ENCODE data around the gene RPS6KA2. TPM values are rescaled to one million over a fixed set of nuclear protein-coding genes. Genes with fewer than 3 reads are reported as not detected.

RPS6KA2 gene
- total and polyA plus RNA-seq, 2 donors (not counting 3 experiments of a cell fraction or from before 2014, with no cell fraction given), result 54.5 to 75.8 TPM

DNA sequence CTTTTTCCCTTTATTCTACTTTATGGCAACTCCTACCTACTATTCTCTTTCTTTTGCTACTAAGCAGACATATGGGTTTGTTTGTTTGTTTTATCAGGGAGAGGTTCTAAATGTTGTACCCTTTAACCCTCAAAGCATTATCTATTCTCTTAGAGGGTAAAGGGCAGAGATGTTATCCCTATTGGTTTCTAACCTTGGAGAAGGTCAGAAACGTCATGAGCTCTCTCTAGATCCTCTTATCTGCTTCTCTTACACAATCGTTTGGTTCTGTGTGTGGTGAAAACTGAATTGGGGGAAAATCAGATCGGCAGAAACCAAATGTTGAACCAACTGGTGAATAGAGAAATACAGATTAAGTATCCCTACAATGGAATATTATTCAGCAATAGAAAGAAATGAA, 237.9 kb downstream of the RPS6KA2 start:
- H2AFZ ChIP-seq (ENCODE audit: low read depth, low read length), result no peak overlapping the region
- dilution Hi-C loops (cut with MboI; ENCODE audit: extremely low pct_ligation_motif_present, low sequenced_read_pairs), result no loop called here
- no peaks in the 10 kb centered on the region for H4K20me1 ChIP-seq (replicated peaks; ENCODE audit: control insufficient read depth, extremely low read depth, insufficient read depth, low read length)
- no peak for TF ChIP-seq POLR2AphosphoS5 (IDR thresholded peaks at IDR 0.05; ENCODE audit: insufficient read depth, low read depth, low read length)
- H3K9me1 ChIP-seq (replicated peaks; ENCODE audit: control insufficient read depth, extremely low read depth, insufficient read depth, low read length), result no peaks in the 10 kb centered on the region
- H3K4me1 ChIP-seq (ENCODE audit: control insufficient read depth, extremely low read depth, insufficient read depth, low read length), result no peaks in the 10 kb centered on the region
- no peaks in the 10 kb centered on the region for H3K36me3 ChIP-seq (ENCODE audit: control insufficient read depth in 2 of 2, extremely low read depth in 1 of 2, insufficient read depth in 2 of 2, low read length in 2 of 2)
- no peak for DNase-seq (ENCODE audit: low read depth, low spot score)
- no peaks in the 10 kb centered on the region for H3K9me3 ChIP-seq (replicated peaks; ENCODE audit: control insufficient read depth, insufficient read depth, low read length)
- ChIA-PET POLR2A (no interaction called here), CTCF (interaction anchor here (1.4 to 3.3 kb wide), 4 partner anchors 11 to 113 kb away, joined by 3 to 17 read pairs (median 6); no protein-coding TSS in a partner anchor)
- no peak overlapping the region for H3K4me3 ChIP-seq (replicated peaks in 1 of 3; ENCODE audit: insufficient read depth in 1 of 3, low read depth in 1 of 3, low read length in 3 of 3)
- no peak overlapping the region for H3K4me2 ChIP-seq (ENCODE audit: insufficient read depth, low read length)
- no peak for FAIRE-seq
- H3K79me2 ChIP-seq (ENCODE audit: control insufficient read depth, insufficient read depth, low read length), result no peaks in the 10 kb centered on the region
- H3K27me3 ChIP-seq (ENCODE audit: control insufficient read depth in 2 of 2, insufficient read depth in 2 of 2, low read length in 2 of 2), result peaks cover 4 to 7% of the 10 kb centered on the region in 2 experiments
- no TSS peak for BruUV-seq (replicated peaks)
- no peak overlapping the region for H3K9ac ChIP-seq (replicated peaks; ENCODE audit: extremely low read depth, insufficient read depth, low read length)
- H3K27ac ChIP-seq (ENCODE audit: insufficient read depth, low read depth, low read length), result no peak overlapping the region
- intact Hi-C loops (cut with micrococcal nuclease), result no loop called here

DNA sequence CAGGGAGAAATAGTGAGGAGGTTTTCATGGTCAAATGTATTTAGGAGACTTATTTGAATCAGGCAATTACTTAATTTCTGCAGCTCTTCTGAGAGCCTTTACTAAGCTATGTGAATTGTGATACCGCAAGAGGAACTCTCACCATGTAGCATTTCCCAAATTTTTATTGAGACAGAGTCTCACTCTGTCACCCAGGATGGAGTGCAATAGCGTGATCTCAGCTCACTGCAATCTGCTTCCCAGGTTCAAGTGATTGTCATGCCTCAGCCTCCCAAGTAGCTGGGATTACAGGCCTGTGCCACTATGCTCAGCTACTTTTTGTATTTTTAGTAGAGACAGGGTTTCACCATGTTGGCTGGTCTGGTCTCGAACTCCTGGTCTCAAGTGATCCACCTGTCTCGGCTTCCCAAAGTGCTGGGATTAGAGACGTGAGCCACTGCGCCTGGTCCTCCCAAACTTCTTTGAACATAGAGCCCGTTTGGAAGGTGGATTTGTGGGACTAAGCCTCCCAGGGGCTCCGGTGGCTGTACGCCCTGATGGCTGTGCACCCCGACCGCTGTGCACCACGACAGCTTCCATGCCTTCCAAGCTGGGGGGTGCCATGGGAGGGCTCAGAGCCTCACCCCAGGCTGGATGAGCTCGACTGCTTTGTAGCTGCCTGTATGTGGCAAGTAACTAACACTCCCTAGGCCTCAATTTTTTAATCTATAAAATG, 238.6 kb downstream of the RPS6KA2 start:
- Histone ChIP-seq H3K27ac (ENCODE audit: insufficient read depth, low read depth, low read length) (no peak overlapping the region), H2AFZ (ENCODE audit: low read depth, low read length) (no peak overlapping the region), H3K4me1 (ENCODE audit: control insufficient read depth, extremely low read depth, insufficient read depth, low read length) (no peaks in the 10 kb centered on the region), H3K79me2 (ENCODE audit: control insufficient read depth, insufficient read depth, low read length) (no peaks in the 10 kb centered on the region), H3K9ac (replicated peaks; ENCODE audit: extremely low read depth, insufficient read depth, low read length) (no peak overlapping the region), H3K9me1 (replicated peaks; ENCODE audit: control insufficient read depth, extremely low read depth, insufficient read depth, low read length) (no peaks in the 10 kb centered on the region), H3K4me3 (replicated peaks in 1 of 3; ENCODE audit: insufficient read depth in 1 of 3, low read depth in 1 of 3, low read length in 3 of 3) (no peak overlapping the region), H3K36me3 (ENCODE audit: control insufficient read depth in 2 of 2, extremely low read depth in 1 of 2, insufficient read depth in 2 of 2, low read length in 2 of 2) (no peaks in the 10 kb centered on the region), H3K27me3 (ENCODE audit: control insufficient read depth in 2 of 2, insufficient read depth in 2 of 2, low read length in 2 of 2) (peaks cover 3 to 4% of the 10 kb centered on the region in 2 experiments), H3K9me3 (replicated peaks; ENCODE audit: control insufficient read depth, insufficient read depth, low read length) (no peaks in the 10 kb centered on the region), H3K4me2 (ENCODE audit: insufficient read depth, low read length) (no peak overlapping the region), H4K20me1 (replicated peaks; ENCODE audit: control insufficient read depth, extremely low read depth, insufficient read depth, low read length) (no peaks in the 10 kb centered on the region)
- dilution Hi-C loops (cut with MboI; ENCODE audit: extremely low pct_ligation_motif_present, low sequenced_read_pairs), result no loop called here
- no TSS peak for BruUV-seq (replicated peaks)
- intact Hi-C loops (cut with micrococcal nuclease), result no loop called here
- no peak for DNase-seq (ENCODE audit: low read depth, low spot score)
- TF ChIP-seq, protein P1, sequence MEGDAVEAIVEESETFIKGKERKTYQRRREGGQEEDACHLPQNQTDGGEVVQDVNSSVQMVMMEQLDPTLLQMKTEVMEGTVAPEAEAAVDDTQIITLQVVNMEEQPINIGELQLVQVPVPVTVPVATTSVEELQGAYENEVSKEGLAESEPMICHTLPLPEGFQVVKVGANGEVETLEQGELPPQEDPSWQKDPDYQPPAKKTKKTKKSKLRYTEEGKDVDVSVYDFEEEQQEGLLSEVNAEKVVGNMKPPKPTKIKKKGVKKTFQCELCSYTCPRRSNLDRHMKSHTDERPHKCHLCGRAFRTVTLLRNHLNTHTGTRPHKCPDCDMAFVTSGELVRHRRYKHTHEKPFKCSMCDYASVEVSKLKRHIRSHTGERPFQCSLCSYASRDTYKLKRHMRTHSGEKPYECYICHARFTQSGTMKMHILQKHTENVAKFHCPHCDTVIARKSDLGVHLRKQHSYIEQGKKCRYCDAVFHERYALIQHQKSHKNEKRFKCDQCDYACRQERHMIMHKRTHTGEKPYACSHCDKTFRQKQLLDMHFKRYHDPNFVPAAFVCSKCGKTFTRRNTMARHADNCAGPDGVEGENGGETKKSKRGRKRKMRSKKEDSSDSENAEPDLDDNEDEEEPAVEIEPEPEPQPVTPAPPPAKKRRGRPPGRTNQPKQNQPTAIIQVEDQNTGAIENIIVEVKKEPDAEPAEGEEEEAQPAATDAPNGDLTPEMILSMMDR (IDR thresholded peaks at IDR 0.05; ENCODE audit: extremely low read depth in 1 of 2, insufficient read depth in 1 of 2, low read depth in 1 of 2, low read length in 2 of 2), result no peak
- TF ChIP-seq POLR2A (IDR thresholded peaks at IDR 0.05; ENCODE audit: low read depth, low read length), result no peak
- FAIRE-seq, result no peak
- POLR2A ChIA-PET, result no interaction called here
- CTCF ChIA-PET, result interaction anchor here (2.0 to 3.3 kb wide), 3 partner anchors 12 to 113 kb away, joined by 8 to 17 read pairs (median 13); no protein-coding TSS in a partner anchor

Measured in endothelial cell of umbilical vein (primary cell).